Measurements from ENCODE around the gene NCKAP5.

- no peak for TF ChIP-seq CTCF (IDR thresholded peaks at IDR 0.05 in 4 of 5, conservative IDR thresholded peaks at IDR 0.05 in 1 of 5)
- no peak for TF ChIP-seq POLR2A (IDR thresholded peaks at IDR 0.05)
Measured at GRCh38 chr2:133130548-133131246, 437.6 kb downstream of the NCKAP5 start.
